Mammary epithelial cell (primary cell): ENCODE data around the gene WDR1.

ENCODE experiments used
- EZH2 ChIP-seq: IDR thresholded peaks from 2 replicates; pipeline ENCODE4 v1.6.1; 2012; ENCODE audit warnings: low read length, inconsistent platforms, borderline replicate concordance
- TF ChIP-seq, protein P1 (sequence below), 2 donors: IDR thresholded peaks in 1 of 2; conservative IDR thresholded peaks in 1 of 2; 2 replicates each; pipeline ENCODE4 v1.5.1; 2011 to 2012; ENCODE audit warnings: inconsistent platforms in 2 of 2, low read length in 2 of 2, mild to moderate bottlenecking in 2 of 2, control low read depth in 1 of 2, low read depth in 1 of 2; ENCODE audit not compliant: insufficient read depth in 1 of 2; ENCODE audit errors: extremely low read depth in 1 of 2

GRCh38 chr4:10111067-10111801 lies 5.4 kb downstream of the WDR1 start:
- TF ChIP-seq, protein P1, sequence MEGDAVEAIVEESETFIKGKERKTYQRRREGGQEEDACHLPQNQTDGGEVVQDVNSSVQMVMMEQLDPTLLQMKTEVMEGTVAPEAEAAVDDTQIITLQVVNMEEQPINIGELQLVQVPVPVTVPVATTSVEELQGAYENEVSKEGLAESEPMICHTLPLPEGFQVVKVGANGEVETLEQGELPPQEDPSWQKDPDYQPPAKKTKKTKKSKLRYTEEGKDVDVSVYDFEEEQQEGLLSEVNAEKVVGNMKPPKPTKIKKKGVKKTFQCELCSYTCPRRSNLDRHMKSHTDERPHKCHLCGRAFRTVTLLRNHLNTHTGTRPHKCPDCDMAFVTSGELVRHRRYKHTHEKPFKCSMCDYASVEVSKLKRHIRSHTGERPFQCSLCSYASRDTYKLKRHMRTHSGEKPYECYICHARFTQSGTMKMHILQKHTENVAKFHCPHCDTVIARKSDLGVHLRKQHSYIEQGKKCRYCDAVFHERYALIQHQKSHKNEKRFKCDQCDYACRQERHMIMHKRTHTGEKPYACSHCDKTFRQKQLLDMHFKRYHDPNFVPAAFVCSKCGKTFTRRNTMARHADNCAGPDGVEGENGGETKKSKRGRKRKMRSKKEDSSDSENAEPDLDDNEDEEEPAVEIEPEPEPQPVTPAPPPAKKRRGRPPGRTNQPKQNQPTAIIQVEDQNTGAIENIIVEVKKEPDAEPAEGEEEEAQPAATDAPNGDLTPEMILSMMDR (conservative IDR thresholded peaks at IDR 0.05 in 1 of 2, IDR thresholded peaks at IDR 0.05 in 1 of 2; ENCODE audit: extremely low read depth in 1 of 2, insufficient read depth in 1 of 2, low read depth in 1 of 2, low read length in 2 of 2) = no peak
- no peak for TF ChIP-seq EZH2
